Embryonic facial prominence (tissue), 1 donor: ENCODE data around the gene NFATC1.

Experiments used
- DNase-seq: peaks from one replicate; pipeline ENCODE4 v3.0.0-alpha.2; 2016; ENCODE audit errors: extremely low spot score

NFATC1 gene

DNA sequence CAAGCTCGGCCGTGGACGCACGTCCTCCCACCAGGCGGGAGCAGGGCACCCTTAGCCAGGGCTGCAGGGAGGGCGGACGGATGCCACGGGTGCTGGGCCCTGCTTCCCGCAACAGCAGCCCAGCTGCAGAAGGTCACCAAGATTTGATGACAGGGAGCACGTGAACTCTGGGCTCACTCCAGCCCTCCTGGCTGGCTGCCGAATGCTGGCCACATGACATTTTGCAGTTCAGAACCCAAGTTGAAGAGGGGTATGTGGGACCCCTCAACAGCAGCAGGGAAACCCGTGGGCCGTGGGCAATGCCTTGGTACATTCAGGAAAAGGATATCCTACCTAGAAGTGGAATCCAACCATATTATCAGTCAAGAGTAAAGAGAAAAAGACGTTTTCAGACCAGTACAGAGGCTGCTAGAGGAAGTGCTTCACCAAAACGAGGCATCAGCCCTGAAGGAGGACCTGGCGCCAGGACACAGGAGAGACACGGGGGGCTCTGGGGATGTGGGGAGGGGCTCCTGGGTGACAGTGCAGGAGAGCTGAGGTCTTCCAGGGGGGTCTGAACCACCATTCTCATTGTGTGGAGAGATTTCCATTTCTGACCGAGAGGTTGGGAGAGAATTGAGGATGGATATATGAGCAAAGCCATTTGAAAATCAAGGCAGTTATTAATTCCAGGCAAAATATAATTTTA is 176.5 kb downstream of the NFATC1 start:
- DNase-seq = no peak

DNA sequence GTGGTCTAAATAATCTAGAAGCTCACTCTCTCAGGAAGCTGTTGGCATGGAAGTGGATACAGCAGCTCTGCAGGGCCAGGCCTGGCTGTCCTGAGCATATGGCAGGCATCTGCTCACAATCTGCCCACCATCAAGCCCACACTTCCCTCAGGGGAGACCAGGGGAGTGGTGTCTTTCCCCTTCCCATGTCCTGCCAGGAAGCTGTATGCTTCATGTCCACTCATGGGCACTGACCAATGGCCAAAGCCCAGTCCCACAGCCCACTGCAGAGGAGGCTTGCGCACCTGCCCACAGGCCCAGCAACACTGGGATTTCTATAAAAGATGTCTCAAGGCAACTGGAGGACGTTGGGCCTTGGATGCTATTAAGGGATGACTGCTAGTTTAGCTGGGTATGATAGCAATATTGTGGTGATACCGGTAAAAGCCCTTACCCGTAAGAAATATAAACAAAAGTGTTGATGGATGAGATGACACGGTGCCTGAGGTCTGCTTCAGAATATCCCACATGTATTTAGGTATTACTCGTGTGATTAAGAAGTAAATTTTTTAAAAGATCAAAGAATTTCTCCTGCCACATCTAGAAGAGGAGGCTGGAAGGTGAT is 177.2 kb downstream of the NFATC1 start:
- no peak for DNase-seq

DNA sequence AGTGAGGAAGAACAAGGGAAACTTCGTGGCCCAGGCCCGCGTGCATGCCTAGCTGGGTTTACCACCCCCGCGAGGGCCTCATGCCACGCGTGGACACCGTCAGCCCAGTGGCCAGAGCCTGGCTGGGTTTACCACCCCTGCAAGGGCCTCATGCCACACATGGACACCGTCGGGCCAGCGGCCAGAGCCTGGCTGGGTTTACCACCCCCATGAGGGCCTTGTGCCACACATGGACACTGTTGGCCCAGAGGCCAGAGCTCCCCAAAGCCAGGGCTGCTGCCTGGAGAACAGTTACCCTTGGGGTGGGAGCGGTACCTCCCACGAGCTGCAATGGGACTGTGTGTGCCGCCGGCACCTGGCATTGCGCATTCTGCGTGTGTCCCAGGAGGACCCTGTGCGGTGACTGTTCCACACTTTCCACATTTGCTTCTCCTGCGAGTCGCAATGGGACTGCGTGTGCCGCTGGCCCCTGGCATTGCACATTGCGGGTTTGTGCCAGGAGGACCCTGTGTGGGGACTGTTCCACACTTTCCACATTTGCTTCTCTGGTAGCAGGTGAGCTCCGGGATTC is 178.3 kb downstream of the NFATC1 start:
- no peak for DNase-seq

DNA sequence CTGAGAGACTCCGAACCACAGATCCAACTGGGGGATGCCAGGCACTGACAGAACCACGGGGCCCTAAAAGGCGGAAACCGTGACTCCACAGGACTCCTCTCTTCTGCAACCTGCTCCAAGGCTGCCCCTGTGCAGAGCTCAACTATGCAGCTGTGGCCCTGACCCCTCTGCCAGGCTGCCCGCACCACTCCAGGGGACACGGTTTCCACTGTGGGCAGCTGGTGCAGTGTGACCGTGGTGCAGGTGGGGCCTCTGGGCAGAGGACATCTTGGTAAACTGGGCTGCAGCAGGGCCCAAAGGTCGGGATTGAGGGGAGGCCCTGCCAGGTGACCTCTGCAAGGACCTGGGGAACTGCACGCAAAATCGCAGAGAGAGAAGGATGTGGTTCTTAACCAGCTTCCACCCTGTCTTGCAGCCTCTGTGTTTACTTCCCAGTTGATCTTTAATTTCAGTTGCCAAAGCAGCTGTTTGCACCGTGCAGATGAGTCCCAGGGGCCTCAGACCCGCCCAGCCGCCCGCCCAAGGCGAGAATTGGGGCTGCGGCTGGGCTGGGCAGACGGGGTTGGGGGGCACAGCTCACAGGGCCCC is 179.3 kb downstream of the NFATC1 start:
- DNase-seq = no peak

DNA sequence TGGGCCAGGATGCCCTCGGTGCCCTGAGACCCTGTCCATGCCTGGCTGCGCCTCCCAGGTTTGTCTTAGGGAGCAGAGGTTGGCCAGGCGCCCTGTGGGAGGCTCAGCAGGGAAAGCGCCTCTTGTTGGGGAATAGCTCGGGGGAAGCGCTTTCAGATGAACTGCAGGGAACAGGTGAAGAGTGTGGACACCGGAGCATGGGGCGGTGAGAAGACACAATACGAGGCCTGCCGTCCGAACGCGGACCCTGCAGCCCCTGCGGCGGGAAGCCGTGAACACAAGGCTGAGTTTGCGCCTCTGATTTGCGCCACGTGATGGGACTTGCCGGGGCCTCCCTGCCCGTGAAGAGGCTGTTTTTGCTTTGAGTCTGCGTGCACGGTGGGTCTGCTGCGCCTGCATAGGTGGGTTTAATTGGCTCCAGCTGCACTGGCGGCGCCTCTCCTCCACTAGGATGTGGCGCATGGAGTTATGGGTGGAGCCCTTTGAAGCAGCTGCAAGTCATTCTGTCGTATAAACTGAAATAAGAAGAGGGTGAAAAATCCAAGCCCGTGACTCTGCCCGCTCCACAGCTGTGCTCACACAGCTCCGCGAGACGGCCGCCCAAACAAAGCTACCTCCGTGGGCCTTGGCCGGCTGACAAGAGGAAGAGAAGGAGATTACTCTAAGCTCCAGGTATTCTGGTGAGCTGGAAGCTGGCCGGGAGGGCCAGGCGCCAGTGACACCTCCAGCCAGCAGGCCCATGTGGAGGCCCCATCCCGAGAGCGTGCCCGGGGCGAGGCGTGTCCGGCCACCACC is 180.4 kb downstream of the NFATC1 start:
- DNase-seq = peak; percentile 82

DNA sequence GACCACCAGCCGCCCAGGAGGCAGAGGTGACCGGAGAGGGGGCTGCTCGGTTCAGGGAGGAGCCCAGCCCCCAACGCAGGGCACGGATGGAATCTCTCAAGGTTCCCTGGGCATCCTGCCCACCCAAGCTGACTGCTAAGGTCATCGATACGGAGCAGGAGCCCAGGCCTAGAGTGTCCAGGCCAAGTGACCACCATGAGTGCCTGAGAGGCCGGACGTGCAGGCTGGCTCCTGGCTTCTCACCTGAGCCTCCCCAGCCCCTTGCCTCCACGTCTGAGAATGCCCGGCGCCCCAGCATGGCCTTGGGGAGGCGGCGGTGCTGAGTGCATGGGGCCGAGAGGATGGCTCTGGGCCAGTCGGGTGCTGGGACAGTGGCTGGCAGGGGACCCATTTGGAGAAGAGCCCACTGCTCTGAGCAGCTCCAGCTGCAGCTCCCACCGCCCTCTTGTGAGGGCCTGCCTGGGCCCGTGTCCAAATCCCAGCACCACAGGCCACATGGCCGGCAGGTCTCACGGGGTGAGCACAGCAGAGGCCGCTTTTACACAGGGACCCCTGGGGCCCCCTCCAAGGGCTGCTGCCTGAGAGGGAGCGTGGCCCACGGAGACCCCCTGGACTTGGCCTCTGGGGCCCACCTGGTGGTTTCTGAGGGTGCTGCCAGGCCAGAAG is 181.1 kb downstream of the NFATC1 start:
- no peak for DNase-seq

DNA sequence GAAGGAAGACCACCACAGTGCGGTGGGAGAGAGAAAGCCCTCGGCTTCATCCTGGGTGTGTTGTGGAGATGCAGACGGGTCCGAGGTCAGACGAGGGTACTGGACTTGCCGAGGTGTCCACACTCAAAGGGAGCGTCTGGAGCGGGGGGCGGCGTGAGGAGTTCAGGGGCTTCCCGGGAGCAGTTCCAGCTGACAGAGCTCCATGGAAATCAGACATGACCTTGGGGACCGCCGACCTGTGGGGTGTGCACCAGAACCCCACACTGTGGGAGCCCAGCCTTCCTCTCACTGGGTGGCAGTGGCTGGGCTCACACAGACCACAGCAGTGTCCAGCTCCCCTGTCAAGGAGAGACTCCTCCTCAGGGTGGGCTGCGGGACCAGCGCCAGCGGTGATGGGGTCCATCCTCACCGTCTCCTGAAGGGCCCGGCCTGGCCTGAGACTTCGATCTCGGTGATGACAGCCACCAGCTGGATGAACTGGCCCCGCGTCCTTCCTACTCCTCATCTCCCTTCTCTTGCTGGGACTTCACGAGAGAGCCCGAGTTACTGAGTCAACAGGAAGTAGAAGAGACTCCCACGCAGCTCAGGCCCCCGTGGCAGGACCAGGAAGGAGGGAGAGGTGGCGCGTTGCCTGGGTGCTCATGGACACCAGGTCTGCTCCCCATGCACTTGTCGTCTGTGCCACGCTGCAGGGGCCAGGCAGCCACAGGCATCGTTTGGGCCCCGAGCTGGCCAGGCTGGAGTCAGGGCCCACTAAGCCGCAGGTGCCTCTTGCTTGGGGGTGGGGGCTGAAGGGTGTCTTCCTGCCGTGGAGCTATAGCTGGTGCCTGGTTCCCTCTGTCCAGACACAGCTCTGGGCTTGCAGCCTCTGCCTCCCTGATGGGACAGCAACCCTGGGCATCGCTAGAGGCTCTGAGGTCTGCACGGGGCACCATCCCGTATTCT is 182.0 kb downstream of the NFATC1 start:
- no peak for DNase-seq

DNA sequence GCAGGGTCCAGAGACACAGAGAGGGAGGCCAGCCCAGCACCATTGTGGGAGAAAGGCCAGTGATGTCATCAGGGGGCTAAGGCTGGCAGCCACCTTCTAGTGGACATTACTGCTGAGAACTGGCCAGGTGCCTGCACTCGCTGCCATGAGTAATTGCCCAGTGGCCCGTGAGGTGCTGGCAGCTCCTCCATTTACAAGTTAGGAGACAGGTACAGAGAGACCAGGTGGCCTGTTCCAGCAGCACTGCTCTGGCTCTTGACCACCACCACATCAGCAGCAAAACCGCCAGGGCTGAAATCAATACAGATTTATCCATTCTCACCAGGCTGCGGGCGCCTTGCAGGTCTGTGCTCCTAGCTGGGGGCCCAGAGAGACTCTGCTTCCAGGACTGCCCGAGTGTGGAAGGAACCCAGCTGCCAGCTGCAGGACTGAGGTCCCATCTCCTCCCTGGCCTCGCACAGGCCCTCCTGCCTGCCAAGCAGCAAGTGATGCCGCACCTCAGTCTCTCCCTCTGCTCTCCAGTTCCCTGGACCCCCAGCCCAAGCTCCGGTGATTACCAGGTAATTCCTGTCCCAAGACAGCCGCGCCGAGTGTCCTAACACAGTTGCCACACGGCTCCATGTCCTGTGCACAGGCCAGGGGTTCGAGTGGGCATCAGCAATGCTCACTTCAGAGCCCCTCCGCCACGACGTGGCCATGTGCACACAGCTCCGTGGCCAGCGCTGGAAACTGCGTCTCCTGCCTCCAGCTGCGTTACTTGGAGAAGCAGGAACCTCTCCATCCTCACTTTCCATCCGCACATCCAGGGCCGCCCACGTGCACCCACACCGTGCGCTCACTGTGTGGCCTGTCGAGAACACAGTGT is 182.9 kb downstream of the NFATC1 start:
- DNase-seq = no peak
